Measurements from ENCODE around the gene MYL4. TPM values are rescaled to one million over a fixed set of nuclear protein-coding genes. Genes with fewer than 3 reads are reported as not detected.

The MYL4 gene
- total and polyA plus RNA-seq, 2 donors (not counting 3 experiments of a cell fraction or from before 2014, with no cell fraction given): 2.0 to 2.1 TPM

DNA sequence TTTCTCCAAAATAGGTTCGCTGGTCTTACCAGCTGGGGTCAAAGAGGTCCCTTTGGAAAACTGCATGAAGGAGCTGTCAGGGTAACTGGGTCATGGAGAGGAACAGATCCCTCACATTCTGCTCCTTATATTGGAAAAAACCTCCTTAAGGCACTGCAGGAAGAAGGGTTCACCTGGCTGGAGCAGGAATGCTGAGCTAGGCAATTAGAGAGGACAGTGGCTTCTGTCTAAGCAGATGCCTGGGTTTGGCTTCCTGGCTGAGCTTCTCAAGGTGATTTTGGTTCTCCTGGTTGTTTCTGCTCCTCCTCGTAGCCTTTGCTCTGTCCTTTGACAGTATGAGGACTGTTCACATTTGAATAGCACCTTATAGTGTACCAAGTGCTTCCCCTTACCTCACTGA is 64.1 kb downstream of the MYL4 start:
- intact Hi-C loops (cut with micrococcal nuclease): no loop called here

More for the DNA sequence above, 64.1 kb downstream of the MYL4 start:
- DNase-seq (ENCODE audit: low read depth, low spot score) (no peak), FAIRE-seq (no peak)
- Histone ChIP-seq H3K9me1 (replicated peaks; ENCODE audit: control insufficient read depth, extremely low read depth, insufficient read depth, low read length) (no peaks in the 10 kb centered on the region), H3K36me3 (ENCODE audit: control insufficient read depth in 2 of 2, extremely low read depth in 1 of 2, insufficient read depth in 2 of 2, low read length in 2 of 2) (no peaks in the 10 kb centered on the region), H3K4me2 (ENCODE audit: insufficient read depth, low read length) (no peak overlapping the region), H2AFZ (ENCODE audit: low read depth, low read length) (no peak overlapping the region), H4K20me1 (replicated peaks; ENCODE audit: control insufficient read depth, extremely low read depth, insufficient read depth, low read length) (no peaks in the 10 kb centered on the region), H3K27me3 (ENCODE audit: control insufficient read depth in 2 of 2, insufficient read depth in 2 of 2, low read length in 2 of 2) (no peaks in the 10 kb centered on the region), H3K27ac (ENCODE audit: insufficient read depth, low read depth, low read length) (no peak overlapping the region), H3K9ac (replicated peaks; ENCODE audit: extremely low read depth, insufficient read depth, low read length) (no peak overlapping the region), H3K4me3 (replicated peaks in 1 of 3; ENCODE audit: insufficient read depth in 1 of 3, low read depth in 1 of 3, low read length in 3 of 3) (no peak overlapping the region), H3K79me2 (ENCODE audit: control insufficient read depth, insufficient read depth, low read length) (no peaks in the 10 kb centered on the region), H3K4me1 (ENCODE audit: control insufficient read depth, extremely low read depth, insufficient read depth, low read length) (peaks cover 9% of the 10 kb centered on the region), H3K9me3 (replicated peaks; ENCODE audit: control insufficient read depth, insufficient read depth, low read length) (no peaks in the 10 kb centered on the region)
- ChIA-PET CTCF (no interaction called here), POLR2A (interaction anchor here (0.6 kb wide), 1 partner anchor 23 kb away, joined by 4 read pairs; no protein-coding TSS in a partner anchor)
- no TSS peak for BruUV-seq (replicated peaks)
- no peak for TF ChIP-seq POLR2A (IDR thresholded peaks at IDR 0.05; ENCODE audit: low read depth, low read length)
- TF ChIP-seq JUN (IDR thresholded peaks at IDR 0.05; ENCODE audit: borderline replicate concordance, insufficient read depth, insufficient read length, low read depth): no peak
- TF ChIP-seq MYC (IDR thresholded peaks at IDR 0.05; ENCODE audit: low read depth, low read length): no peak
- no peak for TF ChIP-seq FOS (IDR thresholded peaks at IDR 0.05; ENCODE audit: borderline replicate concordance, insufficient read depth, low read length)
- no peak for TF ChIP-seq POLR2AphosphoS5 (IDR thresholded peaks at IDR 0.05; ENCODE audit: insufficient read depth, low read depth, low read length)
- no peak for TF ChIP-seq GATA2 (IDR thresholded peaks at IDR 0.05; ENCODE audit: insufficient read depth, insufficient read length, low read depth, low read length)
- TF ChIP-seq, protein P1, sequence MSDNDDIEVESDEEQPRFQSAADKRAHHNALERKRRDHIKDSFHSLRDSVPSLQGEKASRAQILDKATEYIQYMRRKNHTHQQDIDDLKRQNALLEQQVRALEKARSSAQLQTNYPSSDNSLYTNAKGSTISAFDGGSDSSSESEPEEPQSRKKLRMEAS (IDR thresholded peaks at IDR 0.05; ENCODE audit: insufficient read depth, insufficient read length): no peak
- dilution Hi-C loops (cut with MboI; ENCODE audit: extremely low pct_ligation_motif_present, low sequenced_read_pairs): no loop called here

Small RNAs within 50 kb of the gene (small RNA-seq; reads per million reads assigned to genes)
- gene RNU7-186P (ENCODE audit: insufficient read depth, insufficient read length, low read depth, low replicate concordance): not detected

Other genes with a start within 250 kb of the MYL4 start
- not detected in 2 replicates for gene RPRML, start 230.1 kb upstream of the MYL4 start, total RNA-seq
- gene RPRML, start 230.1 kb upstream of the MYL4 start, polyA plus RNA-seq: 0.08 and 0.16 TPM in 2 replicates
- 172 and 179 TPM in 2 replicates for gene CDC27, start 20.1 kb upstream of the MYL4 start, total RNA-seq
- 76.1 and 77.2 TPM in 2 replicates for gene CDC27, start 20.1 kb upstream of the MYL4 start, polyA plus RNA-seq
- gene ITGB3, start 44.5 kb downstream of the MYL4 start, total RNA-seq: 49.9 and 60.0 TPM in 2 replicates
- 50.2 and 55.8 TPM in 2 replicates for gene ITGB3, start 44.5 kb downstream of the MYL4 start, polyA plus RNA-seq
- 8.3 and 12.9 TPM in 2 replicates for gene EFCAB13, start 114.6 kb downstream of the MYL4 start, total RNA-seq
- gene EFCAB13, start 114.6 kb downstream of the MYL4 start, polyA plus RNA-seq: 0.59 and 0.86 TPM in 2 replicates

All from endothelial cell of umbilical vein (primary cell).